C4-2B (cell line): ENCODE results near the gene DZANK1.

Experiments
- ZFX ChIP-seq: fragments of 450-650 bp; IDR thresholded peaks from 2 replicates; pipeline ENCODE4 v1.6.1; 2017
- TF ChIP-seq, protein P1 (sequence below): fragments of 450-650 bp; conservative IDR thresholded peaks from 2 replicates; pipeline ENCODE4 v1.5.1; 2017; ENCODE audit warnings: mild to moderate bottlenecking

DNA sequence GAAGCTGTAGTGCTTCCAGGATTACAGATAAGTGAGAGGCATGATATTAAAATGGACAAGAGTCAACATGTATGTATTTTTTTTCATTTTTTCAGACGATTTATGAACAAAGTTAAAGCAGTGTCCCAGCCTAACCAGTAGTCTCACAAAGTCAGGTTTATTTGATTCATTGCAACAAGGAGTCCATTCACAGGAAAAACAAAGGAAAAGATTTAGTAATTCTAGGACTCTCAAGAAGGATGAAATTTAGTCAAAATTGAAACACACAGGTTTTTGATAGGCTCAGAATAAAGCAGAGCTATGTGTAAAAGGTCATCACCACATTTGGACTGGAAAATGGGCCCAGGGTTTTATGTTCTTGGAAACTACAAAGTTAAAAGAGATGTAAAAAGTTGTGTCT, 94.5 kb downstream of the DZANK1 start:
- TF ChIP-seq, protein P1, sequence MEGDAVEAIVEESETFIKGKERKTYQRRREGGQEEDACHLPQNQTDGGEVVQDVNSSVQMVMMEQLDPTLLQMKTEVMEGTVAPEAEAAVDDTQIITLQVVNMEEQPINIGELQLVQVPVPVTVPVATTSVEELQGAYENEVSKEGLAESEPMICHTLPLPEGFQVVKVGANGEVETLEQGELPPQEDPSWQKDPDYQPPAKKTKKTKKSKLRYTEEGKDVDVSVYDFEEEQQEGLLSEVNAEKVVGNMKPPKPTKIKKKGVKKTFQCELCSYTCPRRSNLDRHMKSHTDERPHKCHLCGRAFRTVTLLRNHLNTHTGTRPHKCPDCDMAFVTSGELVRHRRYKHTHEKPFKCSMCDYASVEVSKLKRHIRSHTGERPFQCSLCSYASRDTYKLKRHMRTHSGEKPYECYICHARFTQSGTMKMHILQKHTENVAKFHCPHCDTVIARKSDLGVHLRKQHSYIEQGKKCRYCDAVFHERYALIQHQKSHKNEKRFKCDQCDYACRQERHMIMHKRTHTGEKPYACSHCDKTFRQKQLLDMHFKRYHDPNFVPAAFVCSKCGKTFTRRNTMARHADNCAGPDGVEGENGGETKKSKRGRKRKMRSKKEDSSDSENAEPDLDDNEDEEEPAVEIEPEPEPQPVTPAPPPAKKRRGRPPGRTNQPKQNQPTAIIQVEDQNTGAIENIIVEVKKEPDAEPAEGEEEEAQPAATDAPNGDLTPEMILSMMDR, result no peak
- no peak for TF ChIP-seq ZFX
